ENCODE measurements around the gene ADGRG3.

DNA sequence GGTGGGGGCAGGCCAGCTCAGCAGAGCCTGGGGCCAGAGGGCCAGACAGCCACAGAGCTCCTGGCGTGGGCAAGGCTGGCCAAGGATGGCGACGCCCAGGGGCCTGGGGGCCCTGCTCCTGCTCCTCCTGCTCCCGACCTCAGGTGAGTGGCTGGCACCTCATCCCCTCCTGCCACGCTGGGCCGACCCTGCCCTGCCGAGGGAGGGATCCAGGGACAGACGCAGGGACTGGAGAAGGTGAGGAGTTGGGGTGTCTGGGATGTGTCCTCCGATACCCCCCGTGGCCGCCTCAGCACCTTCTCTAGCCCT, at the start of gene ADGRG3:
- TF ChIP-seq TAF1 (IDR thresholded peaks at IDR 0.05; ENCODE audit: low read depth, low read length) (no peak), POLR2AphosphoS5 (IDR thresholded peaks at IDR 0.05; ENCODE audit: low read depth, low read length) (no peak), POLR2A (IDR thresholded peaks at IDR 0.05; ENCODE audit: low read depth, low read length) (no peak)

All from GM12891 (cell line).